Stimulated activated CD4-positive, alpha-beta T cell treated with anti-CD3 and anti-CD28 coated beads, Interleukin-12 subunit alpha, Interleukin-12 subunit beta, amount 100 ng/mL, for 4 hours (primary cell): ENCODE measurements around the gene TMEM145.

Experiments used
- DNase-seq: peaks from one replicate; pipeline ENCODE4 v3.0.0-alpha.2; 2020

Gene TMEM145

GRCh38 chr19:42290136-42290522 is 23.0 kb upstream of the TMEM145 start:
- DNase-seq: no peak

GRCh38 chr19:42290523-42291434 is 22.3 kb upstream of the TMEM145 start:
- peak; percentile 46 for DNase-seq

GRCh38 chr19:42291435-42291810 is 21.7 kb upstream of the TMEM145 start:
- no peak for DNase-seq

- DNase-seq: no peak
These were observed 20.8 kb upstream of the TMEM145 start for GRCh38 chr19:42292042-42292960.

GRCh38 chr19:42292963-42293362 is 20.1 kb upstream of the TMEM145 start:
- no peak for DNase-seq

GRCh38 chr19:42293540-42293939 is 19.6 kb upstream of the TMEM145 start:
- DNase-seq: no peak

- DNase-seq: no peak
These were observed 19.2 kb upstream of the TMEM145 start for GRCh38 chr19:42293948-42294347.

GRCh38 chr19:42294471-42295137 is 18.5 kb upstream of the TMEM145 start:
- DNase-seq: no peak

GRCh38 chr19:42295342-42295741 is 17.8 kb upstream of the TMEM145 start:
- no peak for DNase-seq

- peak; percentile 91 for DNase-seq
These were observed 17.1 kb upstream of the TMEM145 start for GRCh38 chr19:42295831-42296525.

GRCh38 chr19:42297039-42297438 is 16.1 kb upstream of the TMEM145 start:
- no peak for DNase-seq

GRCh38 chr19:42301646-42302203 is 11.4 kb upstream of the TMEM145 start, which contains the start of gene PRR19:
Gene PRR19 (plus strand): TSS chr19:42302132. CDS start chr19:42309585, 7,453 bp downstream.
- DNase-seq: no peak

GRCh38 chr19:42303101-42303464 is 10.0 kb upstream of the TMEM145 start:
- no peak for DNase-seq

- no peak for DNase-seq
These were observed 9.2 kb upstream of the TMEM145 start for GRCh38 chr19:42303876-42304275.

GRCh38 chr19:42306646-42307045 is 6.5 kb upstream of the TMEM145 start:
- no peak for DNase-seq

GRCh38 chr19:42309686-42310085 is 3.4 kb upstream of the TMEM145 start:
- no peak for DNase-seq

GRCh38 chr19:42311657-42312056 is 1.5 kb upstream of the TMEM145 start:
- DNase-seq: no peak

- no peak for DNase-seq
These were observed 739 bp upstream of the TMEM145 start for GRCh38 chr19:42312370-42312769.

- no peak for DNase-seq
These were observed 989 bp downstream of the TMEM145 start for GRCh38 chr19:42313840-42314755.

- no peak for DNase-seq
These were observed 1.9 kb downstream of the TMEM145 start for GRCh38 chr19:42315024-42315423.
